Measurements from ENCODE around the gene SNX13. TPM values are rescaled to one million over a fixed set of nuclear protein-coding genes. Genes with fewer than 3 reads are reported as not detected.

SNX13 gene
- polyA plus RNA-seq, 2 of the 4 experiments (the other 2 are of a cell fraction) = 13.1 to 31.6 TPM

DNA sequence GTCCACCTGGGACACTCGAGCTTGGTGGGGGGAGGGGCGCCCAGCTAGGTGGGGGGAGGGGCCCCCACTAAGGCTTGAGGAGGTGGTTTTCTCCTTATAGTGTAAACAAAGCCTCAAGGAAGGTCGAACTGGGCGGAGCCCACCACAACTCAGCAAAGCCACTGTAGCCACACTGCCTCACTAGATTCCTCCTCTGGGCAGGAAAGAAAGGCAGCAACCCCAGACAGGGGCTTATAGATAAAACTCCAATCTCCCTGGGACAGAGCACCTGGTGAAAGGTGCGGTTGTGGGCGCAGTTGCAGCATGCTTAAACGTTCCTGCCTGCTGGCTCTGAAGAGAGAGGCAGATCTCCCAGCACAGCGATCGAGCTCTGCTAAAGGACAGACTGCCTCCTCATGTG, 133.1 kb downstream of the SNX13 start:
- POLR2A ChIA-PET = no interaction called here
- TF ChIP-seq EP300 (IDR thresholded peaks at IDR 0.05) (no peak), TP53 (CRISPR knock-in tag; IDR thresholded peaks at IDR 0.05) (no peak), KDM5A (IDR thresholded peaks at IDR 0.05) (no peak), CHD4 (IDR thresholded peaks at IDR 0.05; ENCODE audit: borderline replicate concordance) (no peak), NR3C1 (IDR thresholded peaks at IDR 0.05) (no peak), MAZ (IDR thresholded peaks at IDR 0.05; ENCODE audit: borderline replicate concordance, low read depth, low read length) (no peak), HEYL (CRISPR knock-in tag; IDR thresholded peaks at IDR 0.05) (no peak), CBX2 (IDR thresholded peaks at IDR 0.05; ENCODE audit: borderline replicate concordance, low read depth) (no peak), SMC3 (IDR thresholded peaks at IDR 0.05) (no peak), POLR2AphosphoS2 (conservative IDR thresholded peaks at IDR 0.05; ENCODE audit: low read length) (no peak), ZC3H11A (IDR thresholded peaks at IDR 0.05) (no peak), NPAS2 (CRISPR knock-in tag; IDR thresholded peaks at IDR 0.05; ENCODE audit: borderline replicate concordance) (no peak), HOXA7 (CRISPR knock-in tag; IDR thresholded peaks at IDR 0.05) (no peak), MYC (IDR thresholded peaks at IDR 0.05; ENCODE audit: borderline replicate concordance, low read length) (no peak)
- TF ChIP-seq, protein P1, sequence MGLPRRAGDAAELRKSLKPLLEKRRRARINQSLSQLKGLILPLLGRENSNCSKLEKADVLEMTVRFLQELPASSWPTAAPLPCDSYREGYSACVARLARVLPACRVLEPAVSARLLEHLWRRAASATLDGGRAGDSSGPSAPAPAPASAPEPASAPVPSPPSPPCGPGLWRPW (IDR thresholded peaks at IDR 0.05) = no peak

DNA sequence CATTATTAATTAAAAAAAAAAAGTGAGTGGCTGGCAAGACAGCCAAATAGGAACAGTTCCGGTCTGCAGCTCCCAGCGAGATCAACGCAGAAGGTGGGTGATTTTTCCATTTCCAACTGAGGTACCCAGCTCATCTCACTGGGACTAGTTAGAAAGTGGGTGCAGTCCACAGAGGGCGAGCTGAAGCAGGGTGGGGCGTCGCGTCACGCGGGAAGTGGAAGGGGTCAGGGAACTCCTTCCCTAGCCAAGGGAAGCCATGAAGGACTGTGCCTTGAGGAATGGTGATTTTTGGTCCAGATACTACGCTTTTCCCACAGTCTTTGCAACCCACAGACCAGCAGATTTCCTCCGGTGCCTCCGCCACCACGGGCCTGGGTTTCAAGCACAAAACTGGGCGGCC, 133.7 kb downstream of the SNX13 start:
- H3K9me3 ChIP-seq = 0 out of 3 replicates have a peak, but pooled peaks cover 3% of the 10 kb centered on the region
- ATAC-seq = no peak
- whole genome bisulfite sequencing (ENCODE audit: missing lambda C conversion rate) = 90% methylated on average over 14 of the region's 14 CpGs
- TF ChIP-seq TFCP2L1 (CRISPR knock-in tag; IDR thresholded peaks at IDR 0.05) (no peak), JUN (IDR thresholded peaks at IDR 0.05) (no peak), SREBF2 (IDR thresholded peaks at IDR 0.05) (no peak), CBX2 (IDR thresholded peaks at IDR 0.05; ENCODE audit: borderline replicate concordance, low read depth) (no peak), FOSB (CRISPR knock-in tag; IDR thresholded peaks at IDR 0.05) (no peak), EP300 (IDR thresholded peaks at IDR 0.05) (no peak), POLR2A (IDR thresholded peaks at IDR 0.05; ENCODE audit: low read length) (no peak), MAFK (IDR thresholded peaks at IDR 0.05; ENCODE audit: partially characterized antibody) (no peak), CHD4 (IDR thresholded peaks at IDR 0.05; ENCODE audit: borderline replicate concordance) (no peak), JUNB (IDR thresholded peaks at IDR 0.05) (no peak), ZSCAN20 (CRISPR knock-in tag; IDR thresholded peaks at IDR 0.05) (no peak), MYC (IDR thresholded peaks at IDR 0.05; ENCODE audit: borderline replicate concordance, low read length) (no peak)
- TF ChIP-seq, protein P2, sequence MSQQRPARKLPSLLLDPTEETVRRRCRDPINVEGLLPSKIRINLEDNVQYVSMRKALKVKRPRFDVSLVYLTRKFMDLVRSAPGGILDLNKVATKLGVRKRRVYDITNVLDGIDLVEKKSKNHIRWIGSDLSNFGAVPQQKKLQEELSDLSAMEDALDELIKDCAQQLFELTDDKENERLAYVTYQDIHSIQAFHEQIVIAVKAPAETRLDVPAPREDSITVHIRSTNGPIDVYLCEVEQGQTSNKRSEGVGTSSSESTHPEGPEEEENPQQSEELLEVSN (IDR thresholded peaks at IDR 0.05; ENCODE audit: borderline replicate concordance, low read depth) = no peak
- TF ChIP-seq, protein P3, sequence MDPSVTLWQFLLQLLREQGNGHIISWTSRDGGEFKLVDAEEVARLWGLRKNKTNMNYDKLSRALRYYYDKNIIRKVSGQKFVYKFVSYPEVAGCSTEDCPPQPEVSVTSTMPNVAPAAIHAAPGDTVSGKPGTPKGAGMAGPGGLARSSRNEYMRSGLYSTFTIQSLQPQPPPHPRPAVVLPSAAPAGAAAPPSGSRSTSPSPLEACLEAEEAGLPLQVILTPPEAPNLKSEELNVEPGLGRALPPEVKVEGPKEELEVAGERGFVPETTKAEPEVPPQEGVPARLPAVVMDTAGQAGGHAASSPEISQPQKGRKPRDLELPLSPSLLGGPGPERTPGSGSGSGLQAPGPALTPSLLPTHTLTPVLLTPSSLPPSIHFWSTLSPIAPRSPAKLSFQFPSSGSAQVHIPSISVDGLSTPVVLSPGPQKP (IDR thresholded peaks at IDR 0.05; ENCODE audit: low read depth, low read length) = no peak
- no peak overlapping the region for H3K27ac ChIP-seq
- H3K4me2 ChIP-seq = no peak overlapping the region
- ChIA-PET POLR2A (no interaction called here), CTCF (interaction anchor here (0.6 kb wide), 1 partner anchor 1110 kb away, joined by 3 read pairs; no protein-coding TSS in a partner anchor)
- no peaks in the 10 kb centered on the region for H3K4me1 ChIP-seq
- no peak overlapping the region for H3K4me3 ChIP-seq
- FAIRE-seq = no peak
- DNase-seq (ENCODE audit: low read depth in 1 of 2, low spot score in 1 of 2) = no peak

More for the DNA sequence above, 133.1 kb downstream of the SNX13 start:
- ATAC-seq = no peak
- CTCF ChIA-PET = no interaction called here
- DNase-seq (ENCODE audit: low read depth in 1 of 2, low spot score in 1 of 2) = no peak
- Histone ChIP-seq H3K4me2 (no peak overlapping the region), H3K27ac (no peak overlapping the region), H3K9me3 (0 out of 3 replicates have a peak, but pooled peaks cover 3% of the 10 kb centered on the region), H3K4me3 (no peak overlapping the region), H3K4me1 (no peaks in the 10 kb centered on the region)
- 93% methylated on average over 7 of the region's 9 CpGs for WGBS (ENCODE audit: missing lambda C conversion rate)
- no peak for FAIRE-seq

DNA sequence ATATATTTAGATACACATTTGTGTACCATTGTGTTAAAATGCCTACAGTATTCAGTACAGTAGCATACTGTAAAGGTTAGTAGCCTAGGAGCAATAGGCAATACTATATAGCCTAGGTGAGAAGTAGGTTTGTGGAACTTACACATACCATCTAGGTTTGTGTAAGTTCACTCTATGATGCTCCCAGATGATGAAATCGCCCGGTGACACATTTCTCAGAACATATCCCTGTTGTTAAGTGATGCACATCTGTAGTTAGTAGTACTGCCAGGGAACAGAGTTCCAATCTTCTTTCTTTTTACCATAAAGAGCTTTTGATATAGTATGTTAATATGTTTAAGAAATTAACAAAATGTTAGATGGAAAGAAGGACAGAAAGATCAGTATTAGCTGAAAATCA, 138.2 kb downstream of the SNX13 start:
- DNase-seq (ENCODE audit: low read depth in 1 of 2, low spot score in 1 of 2) (no peak), FAIRE-seq (no peak), ATAC-seq (no peak)
- Histone ChIP-seq H3K9me3 (no peaks in the 10 kb centered on the region), H3K4me2 (no peak overlapping the region), H3K27ac (no peak overlapping the region), H3K4me1 (no peaks in the 10 kb centered on the region), H3K4me3 (no peak overlapping the region)
- 95% methylated on average over 2 of the region's 2 CpGs for WGBS (ENCODE audit: missing lambda C conversion rate)
- POLR2A ChIA-PET = no interaction called here
- CTCF ChIA-PET = no interaction called here
- TF ChIP-seq RNF2 (IDR thresholded peaks at IDR 0.05; ENCODE audit: borderline replicate concordance, low read depth) (no peak), HDAC2 (IDR thresholded peaks at IDR 0.05) (no peak), ESRRA (IDR thresholded peaks at IDR 0.05; ENCODE audit: borderline replicate concordance, low read length) (no peak), CBX2 (IDR thresholded peaks at IDR 0.05; ENCODE audit: borderline replicate concordance, low read depth) (no peak), EHF (CRISPR knock-in tag; IDR thresholded peaks at IDR 0.05) (no peak), CBX8 (IDR thresholded peaks at IDR 0.05) (no peak), RARB (CRISPR knock-in tag; IDR thresholded peaks at IDR 0.05) (no peak), TP53 (CRISPR knock-in tag; IDR thresholded peaks at IDR 0.05) (no peak), HOXA7 (CRISPR knock-in tag; IDR thresholded peaks at IDR 0.05) (no peak), ZFP36 (IDR thresholded peaks at IDR 0.05; ENCODE audit: borderline replicate concordance, partially characterized antibody) (no peak), GATA3 (IDR thresholded peaks at IDR 0.05; ENCODE audit: borderline replicate concordance) (no peak), RFX5 (IDR thresholded peaks at IDR 0.05) (no peak)
- TF ChIP-seq, protein P4, sequence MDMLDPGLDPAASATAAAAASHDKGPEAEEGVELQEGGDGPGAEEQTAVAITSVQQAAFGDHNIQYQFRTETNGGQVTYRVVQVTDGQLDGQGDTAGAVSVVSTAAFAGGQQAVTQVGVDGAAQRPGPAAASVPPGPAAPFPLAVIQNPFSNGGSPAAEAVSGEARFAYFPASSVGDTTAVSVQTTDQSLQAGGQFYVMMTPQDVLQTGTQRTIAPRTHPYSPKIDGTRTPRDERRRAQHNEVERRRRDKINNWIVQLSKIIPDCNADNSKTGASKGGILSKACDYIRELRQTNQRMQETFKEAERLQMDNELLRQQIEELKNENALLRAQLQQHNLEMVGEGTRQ (IDR thresholded peaks at IDR 0.05) = no peak
- TF ChIP-seq, protein P5, sequence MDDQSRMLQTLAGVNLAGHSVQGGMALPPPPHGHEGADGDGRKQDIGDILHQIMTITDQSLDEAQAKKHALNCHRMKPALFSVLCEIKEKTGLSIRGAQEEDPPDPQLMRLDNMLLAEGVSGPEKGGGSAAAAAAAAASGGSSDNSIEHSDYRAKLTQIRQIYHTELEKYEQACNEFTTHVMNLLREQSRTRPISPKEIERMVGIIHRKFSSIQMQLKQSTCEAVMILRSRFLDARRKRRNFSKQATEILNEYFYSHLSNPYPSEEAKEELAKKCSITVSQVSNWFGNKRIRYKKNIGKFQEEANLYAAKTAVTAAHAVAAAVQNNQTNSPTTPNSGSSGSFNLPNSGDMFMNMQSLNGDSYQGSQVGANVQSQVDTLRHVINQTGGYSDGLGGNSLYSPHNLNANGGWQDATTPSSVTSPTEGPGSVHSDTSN (IDR thresholded peaks at IDR 0.05) = no peak

Data from A549 (cell line).